Measurements from ENCODE around the gene CNIH3.

GRCh38 chr1:224623310-224623714, 7.2 kb downstream of the CNIH3 start:
- no peak for TF ChIP-seq EZH2 (IDR thresholded peaks at IDR 0.05; ENCODE audit: borderline replicate concordance, low read depth, low read length, severe bottlenecking)
- TF ChIP-seq CTCF (IDR thresholded peaks at IDR 0.05; ENCODE audit: borderline replicate concordance, extremely low read depth, low read length, poor library complexity, severe bottlenecking) = no peak

Measured in DND-41 (cell line).